Measurements from ENCODE around the gene GRIK4.
A peak's percentile ranks its signal among the peaks of the same experiment; 100 is the strongest.
"Not testable (repeated sequence)": the region's sequence is repeated elsewhere in the genome, so short reads cannot be mapped to it uniquely, and the experiment has no call there.

GRIK4 gene

GRCh38 chr11:120576606-120577005 is 65.1 kb downstream of the GRIK4 start:
- peak; percentile 36 for DNase-seq

GRCh38 chr11:120577041-120577440 is 65.5 kb downstream of the GRIK4 start:
- DNase-seq, result peak; percentile 39

GRCh38 chr11:120577624-120578363 is 66.2 kb downstream of the GRIK4 start:
- peak; percentile 22 for DNase-seq

GRCh38 chr11:120578596-120579154 is 67.1 kb downstream of the GRIK4 start:
- peak; percentile 56 for DNase-seq

- DNase-seq, result peak; percentile 60
These were observed 68.1 kb downstream of the GRIK4 start for GRCh38 chr11:120579611-120580031.

- no peak for DNase-seq
These were observed 69.8 kb downstream of the GRIK4 start for GRCh38 chr11:120581313-120581712.

- not testable (repeated sequence) for DNase-seq
These were observed 71.0 kb downstream of the GRIK4 start for GRCh38 chr11:120582535-120582934.

- no peak for DNase-seq
These were observed 74.5 kb downstream of the GRIK4 start for GRCh38 chr11:120586072-120586471.

GRCh38 chr11:120586728-120587127 is 75.2 kb downstream of the GRIK4 start:
- no peak for DNase-seq

- DNase-seq, result no peak
These were observed 75.8 kb downstream of the GRIK4 start for GRCh38 chr11:120587299-120587698.

- no peak for DNase-seq
These were observed 77.8 kb downstream of the GRIK4 start for GRCh38 chr11:120589376-120589775.

GRCh38 chr11:120590472-120590871 is 78.9 kb downstream of the GRIK4 start:
- no peak for DNase-seq

- DNase-seq, result no peak
These were observed 83.2 kb downstream of the GRIK4 start for GRCh38 chr11:120594746-120595145.

- DNase-seq, result no peak
These were observed 84.0 kb downstream of the GRIK4 start for GRCh38 chr11:120595557-120595956.

GRCh38 chr11:120597250-120598215 is 86.0 kb downstream of the GRIK4 start:
- no peak for DNase-seq

GRCh38 chr11:120598517-120599257 is 87.1 kb downstream of the GRIK4 start:
- DNase-seq, result no peak

GRCh38 chr11:120599816-120600420 is 88.4 kb downstream of the GRIK4 start:
- no peak for DNase-seq

- no peak for DNase-seq
These were observed 90.0 kb downstream of the GRIK4 start for GRCh38 chr11:120601536-120601935.

- DNase-seq, result no peak
These were observed 91.5 kb downstream of the GRIK4 start for GRCh38 chr11:120603071-120603470.

GRCh38 chr11:120605469-120605868 is 93.9 kb downstream of the GRIK4 start:
- DNase-seq, result no peak

- DNase-seq, result no peak
These were observed 94.9 kb downstream of the GRIK4 start for GRCh38 chr11:120606211-120607010.

Data from activated effector memory CD4-positive, alpha-beta T cell treated with anti-CD3 and anti-CD28 coated beads, Interleukin-2, amount 50 U/mL, for 16 hours (primary cell).